ENCODE results near the gene KEAP1. TPM values are rescaled to one million over a fixed set of nuclear protein-coding genes. Genes with fewer than 3 reads are reported as not detected.

KEAP1 gene
- total RNA-seq, 1 donor from 2014 or later: 59.5 TPM

- no peak overlapping the region for H3K4me3 ChIP-seq (ENCODE audit: low read depth, low read length)
- H3K36me3 ChIP-seq (ENCODE audit: control insufficient read depth, insufficient read depth, low read length): no peaks in the 10 kb centered on the region
- FAIRE-seq (no peak), DNase-seq (ENCODE audit: low read depth) (peak; percentile 88)
- no peaks in the 10 kb centered on the region for H3K27me3 ChIP-seq (ENCODE audit: control insufficient read depth, insufficient read depth, low read length)
- peak; percentile 26 for TF ChIP-seq CTCF (IDR thresholded peaks at IDR 0.05; ENCODE audit: insufficient read depth, low read length, severe bottlenecking)
Observed at GRCh38 chr19:10520652-10521318, 17.6 kb upstream of the KEAP1 start.

DNA sequence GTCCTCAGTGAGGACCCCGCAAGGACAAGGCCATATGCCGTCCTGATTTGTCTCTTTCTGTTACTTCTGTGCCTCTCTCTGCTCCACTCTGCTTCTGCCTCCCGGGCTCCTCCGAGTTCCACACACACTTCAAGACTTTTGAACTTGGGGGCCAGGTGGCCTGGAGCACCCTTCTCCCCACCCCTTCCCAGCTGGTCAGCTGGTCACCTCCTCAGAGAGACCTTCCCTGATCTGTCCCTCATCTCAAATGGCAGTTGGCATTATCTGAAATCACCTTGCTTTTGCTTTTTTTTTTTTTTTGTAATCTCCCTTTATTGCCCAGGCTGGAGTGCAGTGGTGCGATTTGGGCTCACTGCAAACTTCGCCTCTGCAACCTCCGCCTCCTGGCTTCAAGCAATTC lies 16.3 kb upstream of the KEAP1 start:
- Histone ChIP-seq H3K27me3 (ENCODE audit: control insufficient read depth, insufficient read depth, low read length) (no peaks in the 10 kb centered on the region), H3K4me3 (ENCODE audit: low read depth, low read length) (no peak overlapping the region), H3K36me3 (ENCODE audit: control insufficient read depth, insufficient read depth, low read length) (peaks cover 5% of the 10 kb centered on the region)
- DNase-seq (ENCODE audit: low read depth) (no peak), FAIRE-seq (no peak)
- no peak for TF ChIP-seq CTCF (IDR thresholded peaks at IDR 0.05; ENCODE audit: insufficient read depth, low read length, severe bottlenecking)

- Histone ChIP-seq H3K36me3 (ENCODE audit: control insufficient read depth, insufficient read depth, low read length) (peaks cover 5% of the 10 kb centered on the region), H3K27me3 (ENCODE audit: control insufficient read depth, insufficient read depth, low read length) (no peaks in the 10 kb centered on the region), H3K4me3 (ENCODE audit: low read depth, low read length) (no peak overlapping the region)
- FAIRE-seq (no peak), DNase-seq (ENCODE audit: low read depth) (no peak)
- no peak for TF ChIP-seq CTCF (IDR thresholded peaks at IDR 0.05; ENCODE audit: insufficient read depth, low read length, severe bottlenecking)
Observed at GRCh38 chr19:10518444-10519361, 15.5 kb upstream of the KEAP1 start.

DNA sequence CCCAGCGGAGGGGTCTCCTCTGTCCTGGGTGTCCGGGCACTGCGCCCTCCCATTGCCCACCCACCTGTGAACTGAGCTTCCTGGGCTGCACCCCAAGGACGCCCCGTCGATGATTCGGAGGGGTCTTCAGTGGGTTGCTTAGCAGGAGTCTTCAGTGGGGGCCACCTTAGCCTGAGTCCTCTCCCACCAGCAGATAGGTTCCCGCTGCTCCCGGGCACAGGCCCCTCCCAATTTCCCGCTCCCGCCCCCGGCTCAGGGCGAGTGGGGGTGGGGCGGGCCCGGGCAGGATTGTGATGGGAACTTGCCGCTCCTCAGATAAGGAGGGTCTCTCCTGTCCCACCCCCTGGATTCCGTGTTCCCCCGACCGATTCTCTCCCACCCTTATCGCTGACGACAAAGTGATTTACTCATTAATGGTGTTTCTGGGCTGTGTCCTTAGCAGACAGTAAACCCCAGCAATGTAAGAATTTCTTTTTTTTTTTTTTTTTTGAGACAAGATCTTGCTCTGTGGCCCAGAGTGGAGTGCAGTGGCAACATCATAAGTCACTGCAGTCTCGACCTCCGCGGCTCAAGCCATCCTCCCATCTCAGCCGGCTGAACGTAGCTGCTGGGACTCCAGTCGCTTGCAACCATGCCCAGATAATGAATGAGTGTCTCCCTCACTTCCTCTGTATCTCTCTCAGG lies 14.7 kb upstream of the KEAP1 start:
- Histone ChIP-seq H3K27me3 (ENCODE audit: control insufficient read depth, insufficient read depth, low read length) (no peaks in the 10 kb centered on the region), H3K36me3 (ENCODE audit: control insufficient read depth, insufficient read depth, low read length) (peaks cover 10% of the 10 kb centered on the region), H3K4me3 (ENCODE audit: low read depth, low read length) (peak overlapping the region; percentile 77)
- peak; percentile 34 for DNase-seq (ENCODE audit: low read depth)
- no peak for TF ChIP-seq CTCF (IDR thresholded peaks at IDR 0.05; ENCODE audit: insufficient read depth, low read length, severe bottlenecking)
- FAIRE-seq: no peak

- no peaks in the 10 kb centered on the region for H3K27me3 ChIP-seq (ENCODE audit: control insufficient read depth, insufficient read depth, low read length)
- no peak for FAIRE-seq
- H3K36me3 ChIP-seq (ENCODE audit: control insufficient read depth, insufficient read depth, low read length): peaks cover 10% of the 10 kb centered on the region
- H3K4me3 ChIP-seq (ENCODE audit: low read depth, low read length): peak within 1 kb of the TSS; percentile 77
- peak; percentile 6 for TF ChIP-seq CTCF (IDR thresholded peaks at IDR 0.05; ENCODE audit: insufficient read depth, low read length, severe bottlenecking)
- no peak for DNase-seq (ENCODE audit: low read depth)
Observed at GRCh38 chr19:10517361-10517759, 14.2 kb upstream of the KEAP1 start, which contains the start of gene S1PR5. Gene S1PR5 (minus strand): TSS chr19:10517447. CDS start chr19:10515011, 2,436 bp downstream.
